ENCODE results near the gene FUT3. TPM values are rescaled to one million over a fixed set of nuclear protein-coding genes. Genes with fewer than 3 reads are reported as not detected.

FUT3 gene
- total and polyA plus RNA-seq, 9 of the 15 experiments (the other 6 are each of a cell fraction or from before 2014, with no cell fraction given), result 0.09 TPM; not detected in 8

- ChIA-PET CTCF (ENCODE audit: low intra/inter-chr PET ratio) (no interaction called here), POLR2A (interaction anchor here (0.6 kb wide), 1 partner anchor 17 kb away, joined by 3 read pairs; no protein-coding TSS in a partner anchor)
- BruUV-seq (replicated peaks), result no TSS peak
- no peaks in the 10 kb centered on the region for H3K36me3 ChIP-seq (ENCODE audit: control insufficient read depth, insufficient read depth, low read length)
- no peaks in the 10 kb centered on the region for H3K79me2 ChIP-seq (ENCODE audit: control insufficient read depth, insufficient read depth, low read length)
- peaks cover 2 to 19% of the 10 kb centered on the region in 2 experiments; a peak in 2 of 5 replicates for H3K4me1 ChIP-seq (replicated peaks in 1 of 2; ENCODE audit: control insufficient read depth in 2 of 2, insufficient read depth in 2 of 2, low read length in 2 of 2)
- H2AFZ ChIP-seq (ENCODE audit: low read depth, low read length), result no peak overlapping the region
- no peak for FAIRE-seq
- in situ Hi-C loops (cut with MboI) (no loop called here), intact Hi-C loops (cut with micrococcal nuclease) (no loop called here)
- ATAC-seq, result no peak
- WGBS (ENCODE audit: insufficient coverage, low coverage, missing lambda C conversion rate), result 16% methylated on average over 15 of the region's 19 CpGs
- no peaks in the 10 kb centered on the region for H3K9me1 ChIP-seq (ENCODE audit: control insufficient read depth, insufficient read depth, low read length)
- no peaks in the 10 kb centered on the region for H3K9me3 ChIP-seq (replicated peaks; ENCODE audit: control insufficient read depth, insufficient read depth, low read depth, low read length)
- no peak overlapping the region for H3K4me2 ChIP-seq (ENCODE audit: insufficient read depth, low read length)
- no peak overlapping the region for H3K4me3 ChIP-seq
- no peak for DNase-seq (ENCODE audit: extremely low read depth in 1 of 4, low spot score in 3 of 4)
- H3K27ac ChIP-seq (ENCODE audit: extremely low read depth, low read depth, low read length), result no peak overlapping the region
- TF ChIP-seq HBP1 (CRISPR knock-in tag; IDR thresholded peaks at IDR 0.05), result no peak
- TF ChIP-seq ZNF24 (IDR thresholded peaks at IDR 0.05), result 0 out of 2 replicates have a peak, but pooled peaks have one; percentile 32
- no peak for TF ChIP-seq KLF16 (IDR thresholded peaks at IDR 0.05)
- no peak for TF ChIP-seq PTRF (tag; IDR thresholded peaks at IDR 0.05)
- no peak for TF ChIP-seq PPARD (CRISPR knock-in tag; IDR thresholded peaks at IDR 0.05)
- H3K9ac ChIP-seq (ENCODE audit: insufficient read depth in 1 of 2, low read depth in 2 of 2, low read length in 2 of 2), result no peak overlapping the region
- H4K20me1 ChIP-seq (replicated peaks; ENCODE audit: control insufficient read depth, insufficient read depth, low read length), result no peaks in the 10 kb centered on the region
- H3K27me3 ChIP-seq (ENCODE audit: control insufficient read depth in 2 of 2, insufficient read depth in 2 of 2, low read length in 2 of 2), result peaks cover 15 to 42% of the 10 kb centered on the region in 2 experiments; a peak in 4 of 5 replicates
These were observed 30.5 kb upstream of the FUT3 start for GRCh38 chr19:5881543-5882299.

Measured in K562 (cell line).